H1 (cell line): Measurements from ENCODE around the gene TUBGCP2. TPM values are rescaled to one million over a fixed set of nuclear protein-coding genes. Genes with fewer than 3 reads are reported as not detected.

Experiments
- CTBP2 ChIP-seq: IDR thresholded peaks from 2 replicates; pipeline ENCODE4 v1.7.0; 2011; ENCODE audit warnings: borderline replicate concordance, mild to moderate bottlenecking, moderate library complexity, mixed read lengths, low read length; ENCODE audit not compliant: insufficient read depth, insufficient read length
- RFX5 ChIP-seq: IDR thresholded peaks from 2 replicates; pipeline ENCODE4 v1.6.1; 2011; ENCODE audit warnings: low read depth, low read length, improper control_type of control experiment, borderline replicate concordance
- TAF1 ChIP-seq: IDR thresholded peaks from 2 replicates; pipeline ENCODE4 v1.6.1; 2011; ENCODE audit warnings: mild to moderate bottlenecking, low read depth, low read length
- polyA plus RNA-seq, 7 experiments: library from polyadenylated mRNA; depleted of rRNA in 3 of 7; stranded (reverse) in 5 of 7; unstranded in 2 of 7; fragments of >200 nt in 5 of 7; fragments of 200-250 nt in 2 of 7; gene quantifications; 1 replicate in 5 of 7; 2 replicates in 1 of 7; 4 replicates in 1 of 7; pipeline versions ENCODE4 v1.2.1 to v1.2.3, GENCODE V29; 2011 to 2013; ENCODE audit warnings: missing spikeins in 2 of 7, mixed read lengths in 2 of 7
- total RNA-seq: library from RNA; stranded (reverse); fragmentation: NEBNext Ultra II Directional; extraction: Animal tissue kit (Norgen Biotek cat#: 25700); gene quantifications from 2 replicates; pipeline ENCODE4 v1.2.1, GENCODE V29; 2021

TUBGCP2 gene
- total and polyA plus RNA-seq, 2 of the 8 experiments (the other 6 are each of a cell fraction or from before 2014, with no cell fraction given), result 34.9 to 51.9 TPM

- no peak for TF ChIP-seq CTBP2
- TF ChIP-seq TAF1, result no peak
- no peak for TF ChIP-seq RFX5
- TF ChIP-seq, all 59 proteins: peak for 0
Measured at GRCh38 chr10:133343558-133343957, 34.9 kb upstream of the TUBGCP2 start (continued).
